HG03108 (cell line): ENCODE data around the gene CSMD2.

Experiments
- ATAC-seq: cut with Tn5 transposase; IDR thresholded peaks from one replicate; pipeline ENCODE4 v1.9.1; 2021; ENCODE audit warnings: moderate library complexity; ENCODE audit not compliant: unreplicated experiment

The CSMD2 gene

DNA sequence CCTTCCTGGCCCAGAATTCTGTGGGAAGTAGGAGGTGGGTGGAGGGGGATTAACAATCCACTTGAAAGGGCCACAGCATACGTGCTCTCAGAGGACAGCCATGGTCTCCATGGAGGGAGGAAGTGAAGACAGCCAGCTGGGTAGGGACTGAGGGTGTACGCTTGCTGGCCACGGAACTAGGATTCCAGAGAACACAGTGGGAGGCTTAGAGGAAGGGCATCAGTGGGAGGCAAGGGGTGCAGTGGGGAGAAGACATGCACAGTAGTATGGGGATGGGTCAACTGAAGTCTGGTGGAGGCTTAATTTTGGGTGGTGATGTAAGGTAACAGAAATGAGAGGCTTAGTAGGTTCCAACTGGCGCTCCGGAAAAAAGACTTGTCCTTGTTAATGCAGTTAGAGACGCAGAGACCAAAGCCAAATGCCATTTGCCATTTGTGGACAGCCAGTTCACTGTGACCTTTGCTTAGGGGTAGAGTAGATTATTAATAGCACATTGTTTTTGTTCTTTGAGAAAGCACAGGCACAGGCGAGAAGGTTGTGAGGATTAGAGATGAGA, 589.6 kb downstream of the CSMD2 start:
- ATAC-seq = no peak

DNA sequence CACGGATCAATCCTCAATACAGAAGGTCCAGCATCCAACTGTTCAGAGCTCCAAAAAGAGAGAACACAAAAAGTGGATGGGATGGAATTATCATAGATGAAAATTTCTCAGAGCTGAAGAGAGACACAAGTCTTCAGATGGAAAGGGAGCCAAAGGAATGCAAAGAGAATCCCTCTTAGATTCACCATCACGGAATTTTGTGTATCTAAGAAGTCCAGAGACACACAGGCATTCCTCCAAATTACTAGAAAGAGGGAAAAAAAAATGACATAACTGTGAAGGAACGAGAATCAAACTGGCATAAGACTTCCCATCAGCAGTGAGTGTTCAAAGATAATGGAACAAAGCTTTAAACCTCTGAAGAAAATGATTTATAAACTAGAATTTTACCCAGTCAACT, 591.4 kb downstream of the CSMD2 start:
- no peak for ATAC-seq

DNA sequence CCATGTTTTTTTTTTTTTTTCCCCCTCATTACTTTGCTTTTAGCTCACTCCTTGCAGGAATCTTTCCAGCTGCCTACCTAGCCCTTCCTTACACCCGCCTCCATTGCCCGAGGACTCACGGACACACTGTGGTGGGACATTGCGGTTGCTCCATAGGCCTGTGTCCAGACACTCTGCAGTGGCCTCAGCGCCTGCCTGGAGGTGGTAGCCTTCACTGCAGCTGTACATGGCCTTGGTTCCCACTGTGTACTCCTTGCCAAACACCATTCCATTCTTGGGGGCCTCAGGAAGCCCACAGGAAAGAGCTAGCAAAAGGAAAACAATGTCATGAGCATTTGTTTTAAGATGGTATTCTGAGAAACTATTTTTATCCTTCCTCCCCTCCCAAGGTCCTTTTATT, 592.6 kb downstream of the CSMD2 start:
- no peak for ATAC-seq

DNA sequence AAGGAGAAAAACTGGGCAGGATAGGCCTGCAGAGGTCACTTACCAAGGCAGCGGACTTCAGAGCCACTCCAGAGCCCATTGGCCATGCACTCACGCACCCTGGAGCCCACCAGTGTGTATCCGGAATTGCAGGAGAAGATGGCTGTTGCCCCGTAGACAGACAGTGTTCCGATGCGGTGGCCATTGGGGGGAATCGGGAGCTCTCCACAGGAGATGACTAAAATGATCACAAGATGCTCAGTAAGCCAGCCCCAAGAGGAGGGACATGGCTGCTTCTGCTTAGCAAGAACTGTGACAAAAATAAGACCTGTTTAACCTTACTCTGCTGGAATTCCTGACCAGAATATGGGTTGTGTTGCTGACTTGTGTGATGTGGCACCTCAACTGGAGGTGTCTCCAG, 595.7 kb downstream of the CSMD2 start:
- no peak for ATAC-seq

DNA sequence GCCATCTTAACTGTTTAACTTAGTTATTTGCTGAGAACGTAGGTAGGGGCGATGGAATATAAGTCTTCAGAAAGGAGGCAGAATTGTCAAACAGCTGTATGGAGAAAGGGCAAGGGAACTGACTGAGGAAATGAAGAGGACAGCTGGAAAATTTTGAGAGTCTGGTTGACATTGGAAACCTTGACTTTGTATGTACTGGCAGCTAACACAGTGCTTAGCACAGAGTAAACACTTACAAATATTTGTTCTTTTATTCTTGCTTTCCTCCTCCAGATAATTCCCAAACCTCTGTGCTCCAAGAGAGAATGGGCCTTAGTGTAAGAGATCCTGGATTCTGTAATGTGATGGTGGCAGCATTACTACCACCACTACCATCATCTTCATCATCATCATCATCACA, 601.3 kb downstream of the CSMD2 start:
- no peak for ATAC-seq

DNA sequence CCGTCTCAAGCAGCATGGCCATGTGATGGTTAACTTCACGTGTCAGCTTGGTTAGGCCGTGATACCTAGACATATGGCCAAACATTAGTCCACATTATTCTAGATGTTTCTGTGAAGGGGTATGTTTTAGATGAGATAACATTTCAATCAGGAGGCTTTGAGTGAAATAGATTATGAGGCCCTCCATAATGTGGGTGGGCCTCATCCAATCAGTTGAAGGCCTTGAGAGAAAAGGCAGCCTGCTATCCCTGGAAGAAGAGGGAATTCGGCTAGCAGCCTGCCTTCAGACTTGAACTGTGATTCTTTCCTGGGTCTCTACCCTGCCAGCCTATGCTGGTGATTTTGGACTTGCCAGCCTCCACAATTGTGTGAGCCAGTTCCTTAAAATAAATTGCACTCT, 602.5 kb downstream of the CSMD2 start:
- no peak for ATAC-seq

DNA sequence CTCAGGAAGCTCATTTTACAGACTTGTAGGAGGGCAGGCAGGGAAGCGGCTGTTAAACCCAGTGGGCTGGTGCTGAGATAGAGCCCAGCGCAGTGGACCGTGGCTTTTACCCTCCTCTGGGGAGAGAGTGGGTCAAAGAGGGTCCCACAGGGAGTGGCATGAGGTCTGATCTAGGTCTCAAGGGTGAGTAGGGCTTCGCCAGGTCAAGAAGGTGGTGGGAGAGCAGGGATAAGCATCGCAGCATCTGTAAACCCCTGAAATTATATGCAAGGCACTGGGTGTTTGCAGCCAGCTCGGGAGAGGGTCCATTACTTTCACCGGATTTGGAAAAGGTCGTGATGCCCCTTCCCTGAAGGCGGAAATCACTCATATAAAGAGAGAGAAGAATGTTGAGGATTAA, 603.5 kb downstream of the CSMD2 start:
- ATAC-seq = no peak

DNA sequence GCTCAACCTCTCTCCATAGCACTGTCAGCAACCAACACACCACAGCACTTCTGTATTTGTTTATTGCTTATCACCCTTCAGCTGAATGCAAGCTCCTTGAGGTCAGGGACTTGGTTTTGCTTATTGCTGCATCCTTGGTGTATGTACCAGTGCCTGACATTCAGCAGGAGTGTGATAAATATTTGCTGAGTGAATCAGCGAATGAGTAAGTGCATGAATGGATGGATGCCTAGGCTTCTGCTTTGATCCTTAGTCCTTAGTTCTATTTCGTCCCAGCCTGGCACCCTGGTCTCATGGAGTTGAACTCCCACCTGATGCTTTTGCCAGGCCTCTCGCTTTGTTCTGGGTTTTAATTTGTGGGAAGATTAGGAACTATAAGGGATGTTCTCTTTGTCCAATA, 604.4 kb downstream of the CSMD2 start:
- no peak for ATAC-seq

DNA sequence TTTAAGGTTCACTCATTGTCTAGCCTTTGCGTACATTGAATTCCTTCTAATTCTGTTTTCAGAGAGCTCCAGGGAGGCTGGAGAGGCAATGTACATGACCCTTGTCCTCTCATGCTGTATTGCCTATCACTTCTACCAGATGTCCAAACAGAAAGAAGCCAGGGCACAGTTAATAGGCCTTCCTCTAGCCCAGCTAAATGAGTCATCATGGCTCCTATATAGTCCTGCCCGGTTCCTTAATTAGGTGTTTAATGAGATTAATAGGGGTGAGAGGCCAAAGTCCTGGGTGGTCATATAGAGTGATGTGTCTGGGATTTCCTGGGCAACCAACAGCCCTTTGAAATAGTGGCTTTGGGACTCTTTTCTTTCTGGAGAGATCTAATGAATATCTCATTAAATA, 616.3 kb downstream of the CSMD2 start:
- ATAC-seq = no peak

DNA sequence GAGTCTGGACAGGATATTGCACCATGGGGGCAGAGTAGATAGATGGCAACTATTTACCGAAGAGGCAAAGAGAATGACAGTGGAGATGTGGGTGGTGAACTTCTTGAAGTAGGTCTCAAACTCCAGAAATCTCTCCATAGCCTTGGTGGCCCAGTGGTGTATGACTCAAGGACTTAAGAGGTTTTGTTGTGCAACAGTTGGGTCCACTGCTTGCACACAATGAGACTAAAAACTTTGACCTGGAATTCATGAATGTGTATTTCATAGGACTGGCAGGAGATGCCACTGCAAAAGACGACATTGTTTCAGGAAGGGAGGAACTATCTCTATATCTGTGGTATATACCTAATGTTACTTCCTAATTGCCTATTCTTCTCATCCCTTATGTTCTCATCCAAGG, 616.7 kb downstream of the CSMD2 start:
- no peak for ATAC-seq

DNA sequence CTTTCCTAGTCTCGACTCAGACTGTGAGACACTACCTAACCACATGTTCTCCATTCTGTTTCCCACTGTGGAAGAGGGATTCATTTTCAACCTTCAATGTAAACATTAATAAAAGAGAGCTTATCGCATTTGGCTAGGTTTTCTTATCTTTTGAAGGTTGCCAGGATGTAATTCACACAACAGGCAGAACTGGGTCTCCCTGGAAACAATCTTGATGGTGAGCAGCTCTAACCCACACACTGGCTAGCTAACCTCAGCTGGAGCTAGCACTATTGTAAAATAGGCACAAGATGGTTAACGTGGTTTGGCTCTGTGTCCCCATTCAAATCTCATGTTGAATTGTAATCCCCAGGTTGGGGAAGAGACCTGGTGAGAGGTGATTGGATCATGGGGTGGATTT, 617.5 kb downstream of the CSMD2 start:
- ATAC-seq = no peak

DNA sequence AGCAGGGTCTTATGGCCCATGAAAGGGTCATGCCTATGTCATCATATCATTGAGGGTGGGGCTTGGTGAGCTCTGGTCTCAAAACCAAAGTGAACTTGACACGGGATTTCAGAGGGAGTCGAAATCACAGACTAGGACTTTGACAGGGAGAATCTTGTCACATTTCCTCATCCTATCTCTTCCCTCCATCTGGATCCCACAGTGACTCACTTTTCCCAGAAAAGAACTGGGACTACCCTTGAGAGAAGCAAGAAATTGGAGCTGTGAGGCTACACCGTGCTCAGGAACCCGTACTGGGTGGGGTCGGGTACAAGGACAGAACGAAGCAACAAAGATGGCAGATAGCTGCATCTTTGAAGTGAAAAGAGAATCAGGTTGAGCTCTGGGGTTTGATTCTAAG, 623.1 kb downstream of the CSMD2 start:
- no peak for ATAC-seq

DNA sequence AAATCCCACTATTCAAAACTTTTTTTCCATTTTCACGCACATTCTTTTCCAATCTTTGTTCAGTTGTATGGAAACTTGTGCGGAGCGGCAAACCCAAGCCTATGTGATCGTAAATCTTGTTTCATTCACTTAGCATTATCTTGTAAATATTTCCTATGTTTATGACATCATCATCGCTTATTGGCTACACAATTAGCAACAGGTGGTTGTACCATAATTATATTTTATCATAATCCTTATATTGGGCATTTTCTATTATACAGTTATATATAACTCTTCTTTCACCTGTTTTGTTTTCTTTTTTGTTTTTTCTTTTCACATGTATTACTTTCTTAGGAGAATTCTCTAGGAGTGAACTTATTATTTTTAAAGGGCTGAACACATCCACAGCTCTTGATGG, 627.1 kb downstream of the CSMD2 start:
- no peak for ATAC-seq

DNA sequence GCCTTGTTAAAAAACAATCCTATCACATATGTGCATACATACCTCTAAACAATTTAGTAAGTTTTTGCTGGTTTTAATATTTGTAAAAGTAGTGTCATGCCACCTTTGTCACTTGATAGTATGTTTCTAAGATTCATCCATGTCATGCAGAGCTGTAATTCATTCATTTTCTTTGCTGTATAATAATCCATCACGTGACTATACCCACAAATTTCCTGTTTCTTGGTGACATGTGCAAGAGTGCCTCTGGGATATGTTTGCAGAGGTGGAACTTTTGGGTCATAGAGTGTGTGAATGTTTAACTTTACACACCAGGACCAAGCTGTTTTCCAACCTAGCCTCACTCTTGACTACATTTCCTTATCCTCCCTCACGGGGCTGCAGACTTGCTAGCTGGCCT, 629.7 kb downstream of the CSMD2 start:
- no peak for ATAC-seq

DNA sequence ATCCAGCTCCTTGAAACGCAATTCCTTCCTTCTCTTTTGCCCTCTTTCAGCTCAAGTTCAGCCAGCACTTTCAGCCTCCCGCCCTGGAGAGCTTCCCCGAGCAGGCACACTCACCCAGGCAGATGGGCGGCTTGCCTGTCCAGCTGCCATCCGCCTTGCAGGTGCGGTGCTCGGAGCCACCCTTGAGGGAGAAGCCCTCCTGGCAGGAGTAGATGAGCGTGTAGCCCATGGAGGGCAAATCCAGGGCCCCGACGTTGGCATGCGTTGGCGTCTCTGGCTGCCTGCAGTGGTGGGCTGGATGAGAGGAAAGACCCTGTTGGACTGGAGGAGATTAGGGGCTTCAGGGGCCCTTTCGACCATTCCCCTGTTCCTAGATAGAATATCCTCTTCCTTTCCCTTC, 632.1 kb downstream of the CSMD2 start:
- ATAC-seq = no peak

DNA sequence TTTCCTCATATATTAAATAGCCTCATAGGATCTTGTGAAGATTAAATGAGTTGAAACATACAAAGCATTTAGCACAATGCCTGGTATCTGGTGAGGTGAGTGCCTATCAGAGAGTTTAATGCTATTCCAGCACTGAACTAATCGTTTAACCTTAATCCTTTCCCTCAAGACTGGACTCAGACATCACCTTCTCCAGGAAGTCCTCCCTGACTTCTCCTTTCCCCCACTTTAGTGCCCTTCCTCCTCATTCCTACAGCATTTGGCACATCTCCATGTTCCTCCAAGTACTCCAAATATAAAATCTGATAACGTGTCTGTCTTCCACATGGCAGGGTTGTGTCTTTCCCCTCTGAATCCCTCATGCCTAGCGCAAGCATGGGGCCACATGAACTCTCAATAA, 632.8 kb downstream of the CSMD2 start:
- no peak for ATAC-seq

DNA sequence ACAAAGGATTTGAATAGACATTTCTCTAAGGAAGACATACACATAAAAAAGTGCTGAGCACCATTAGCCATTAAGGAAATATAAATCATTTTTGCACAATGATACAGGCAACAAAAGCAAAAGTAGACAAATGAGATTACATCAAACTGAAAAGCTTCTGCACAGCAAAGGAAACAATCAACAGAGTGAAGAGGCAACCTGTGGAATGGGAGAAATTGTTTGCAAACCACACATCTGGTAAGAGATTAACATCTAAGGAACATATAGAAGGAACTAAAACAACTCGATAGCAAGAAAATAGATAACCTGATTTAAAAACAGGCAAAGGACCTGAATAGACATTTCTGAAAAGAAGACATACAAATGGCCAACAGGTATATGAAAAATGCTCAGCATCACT, 635.1 kb downstream of the CSMD2 start:
- no peak for ATAC-seq

DNA sequence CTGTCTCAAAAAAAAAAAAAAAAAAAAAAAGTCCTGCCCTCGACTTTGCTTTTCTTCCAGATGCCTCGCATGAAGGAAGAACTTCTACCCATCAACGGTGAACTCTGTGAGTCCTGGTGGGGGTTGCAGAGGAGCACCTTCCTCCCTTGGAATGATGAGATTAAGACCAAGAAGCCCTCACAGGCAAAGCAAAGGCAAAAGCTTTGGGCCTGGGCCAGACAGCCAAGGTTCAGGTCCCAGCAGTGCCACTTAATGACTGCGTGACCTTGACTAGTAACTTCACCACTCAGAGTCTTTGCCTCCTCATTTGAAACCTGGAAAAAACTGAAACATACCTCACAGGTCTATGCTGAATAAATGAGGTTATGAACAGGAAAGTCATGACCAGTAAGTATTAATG, 637.1 kb downstream of the CSMD2 start:
- ATAC-seq = no peak

DNA sequence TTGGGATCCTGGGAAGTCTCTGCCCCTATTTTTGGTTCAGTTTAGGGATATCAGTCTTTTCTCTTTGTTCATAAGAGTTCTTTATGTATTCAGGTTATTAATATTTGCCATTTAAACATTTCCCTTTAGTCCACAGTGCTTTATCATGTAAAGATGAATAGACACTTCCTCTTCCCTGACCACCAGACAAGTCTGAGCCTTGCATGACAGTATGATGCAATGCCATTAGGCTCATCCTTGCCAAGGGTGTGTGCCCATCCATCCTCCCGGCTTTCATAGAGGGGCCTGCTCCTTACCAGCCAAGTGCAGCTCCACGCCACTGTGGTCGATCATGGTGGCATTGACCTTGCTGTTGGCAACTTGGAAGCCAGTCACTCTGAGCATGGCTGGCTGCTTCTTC, 640.4 kb downstream of the CSMD2 start:
- no peak for ATAC-seq

DNA sequence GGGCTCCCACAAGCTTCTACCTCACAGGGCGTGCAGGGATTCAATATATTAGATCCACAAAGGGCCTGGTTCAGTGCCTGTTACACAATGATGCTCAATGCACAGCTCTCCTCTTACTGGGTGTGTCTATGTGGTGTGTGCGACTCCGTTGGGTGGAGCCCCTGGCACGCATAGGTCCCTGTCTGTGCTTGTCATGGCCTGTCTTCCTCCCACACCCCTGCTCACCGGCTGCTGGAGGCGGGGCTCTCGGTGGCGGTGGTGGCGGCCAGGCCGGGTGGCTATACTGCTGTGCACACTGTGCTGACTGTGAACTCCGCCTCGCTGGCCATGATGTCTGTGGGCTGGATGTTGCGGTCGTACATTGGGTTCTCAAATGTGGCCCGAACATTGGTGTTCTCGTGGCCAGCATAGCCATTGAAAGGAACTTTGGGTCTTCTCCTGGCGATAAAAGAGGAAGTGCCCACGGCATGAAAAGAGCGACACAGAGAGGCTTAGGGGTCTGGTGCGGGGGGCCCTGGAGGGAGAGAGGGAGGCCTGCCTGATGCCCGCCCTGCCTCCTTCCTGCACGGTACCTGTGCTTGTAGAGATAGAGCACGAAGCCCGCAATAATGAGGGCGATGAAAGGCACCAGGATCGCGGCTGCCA, 645.7 kb downstream of the CSMD2 start:
- ATAC-seq = no peak

DNA sequence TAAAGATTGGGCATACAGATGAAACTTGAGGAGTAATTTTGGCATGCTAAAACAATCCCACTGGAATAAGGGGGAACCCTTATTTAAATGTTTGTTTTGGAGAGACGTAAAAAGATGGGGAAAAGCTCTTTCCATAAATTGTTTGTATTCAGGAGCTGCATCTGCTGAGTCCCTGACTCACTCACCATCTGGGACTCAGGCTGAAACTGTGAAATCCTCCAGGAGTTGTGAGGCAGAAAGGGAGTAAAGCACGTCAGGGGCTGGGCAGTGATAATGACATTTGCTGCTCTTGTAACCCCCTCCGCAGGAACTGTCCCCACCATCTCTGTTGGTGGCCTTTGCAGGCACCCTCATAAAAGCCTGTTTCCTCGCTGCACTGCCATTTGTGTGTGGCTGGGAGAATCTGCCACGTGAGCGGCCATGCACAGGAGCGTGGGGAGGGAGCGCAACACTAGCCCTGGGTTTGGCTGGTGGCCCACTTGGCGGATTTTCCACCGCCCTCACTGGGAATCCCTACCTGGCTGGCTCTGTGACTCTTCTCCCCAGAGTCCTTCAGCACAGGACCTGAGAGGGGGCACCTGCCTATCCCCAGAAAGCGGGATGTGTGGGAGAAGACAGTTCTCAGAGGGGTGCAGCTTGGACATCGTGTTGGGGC, 647.3 kb downstream of the CSMD2 start:
- ATAC-seq = no peak

DNA sequence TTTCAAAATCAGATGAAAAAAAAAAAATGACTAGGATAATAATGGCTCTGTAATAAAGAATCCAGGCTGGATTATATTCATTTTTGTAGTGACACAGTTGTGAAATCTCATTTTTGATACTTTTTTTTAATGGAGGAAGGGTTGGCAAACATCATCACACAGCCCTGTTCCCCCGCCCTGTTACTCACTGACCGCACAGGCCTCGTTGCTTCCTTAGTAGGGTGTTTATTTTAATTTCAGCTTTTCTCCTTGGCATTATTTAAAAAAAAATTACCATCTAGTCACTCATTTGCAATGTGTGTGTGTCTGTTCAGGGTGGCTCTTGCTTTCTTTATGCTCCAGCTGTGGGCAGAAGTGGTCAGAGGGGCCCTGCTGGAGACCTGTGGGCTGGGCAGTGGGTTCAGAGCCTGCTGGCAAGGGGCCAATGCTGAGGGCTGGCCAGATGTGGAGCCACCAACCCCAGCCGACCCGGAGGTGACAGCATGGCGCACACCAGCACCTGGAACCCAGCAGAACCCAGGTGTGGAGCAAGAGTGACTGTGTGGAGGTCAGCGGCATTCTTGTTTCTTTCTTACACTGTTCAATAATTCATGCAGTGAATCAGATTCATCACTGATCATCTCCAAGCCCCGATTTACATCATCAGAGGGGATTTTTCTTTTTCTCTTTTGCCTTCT, 648.0 kb downstream of the CSMD2 start:
- ATAC-seq = no peak
